Testis (tissue), 2 donors: ENCODE results near the gene CARMIL3.

ENCODE experiments used
- CTCF ChIP-seq, 3 experiments: fragments of 450-650 bp in 2 of 3; fragments of 200-600 bp in 1 of 3; sonication (generic) in 1 of 3; IDR thresholded peaks; one replicate each; pipeline ENCODE4 v1.5.1; 2016 to 2019; ENCODE audit warnings: antibody characterized with exemption in 3 of 3, mild to moderate bottlenecking in 2 of 3, moderate library complexity in 1 of 3
- POLR2A ChIP-seq: fragments of 450-650 bp; IDR thresholded peaks from one replicate; pipeline ENCODE4 v1.6.1; 2017; ENCODE audit warnings: antibody characterized with exemption, mild to moderate bottlenecking, moderate library complexity

GRCh38 chr14:24103451-24103850, 51.6 kb downstream of the CARMIL3 start:
- no peak for TF ChIP-seq CTCF (IDR thresholded peaks at IDR 0.05)
- TF ChIP-seq POLR2A = no peak
